ENCODE data around the gene POU2F3. TPM values are rescaled to one million over a fixed set of nuclear protein-coding genes. Genes with fewer than 3 reads are reported as not detected.

POU2F3 gene
- total and polyA plus RNA-seq, 2 experiments from 2014 or later: not detected

DNA sequence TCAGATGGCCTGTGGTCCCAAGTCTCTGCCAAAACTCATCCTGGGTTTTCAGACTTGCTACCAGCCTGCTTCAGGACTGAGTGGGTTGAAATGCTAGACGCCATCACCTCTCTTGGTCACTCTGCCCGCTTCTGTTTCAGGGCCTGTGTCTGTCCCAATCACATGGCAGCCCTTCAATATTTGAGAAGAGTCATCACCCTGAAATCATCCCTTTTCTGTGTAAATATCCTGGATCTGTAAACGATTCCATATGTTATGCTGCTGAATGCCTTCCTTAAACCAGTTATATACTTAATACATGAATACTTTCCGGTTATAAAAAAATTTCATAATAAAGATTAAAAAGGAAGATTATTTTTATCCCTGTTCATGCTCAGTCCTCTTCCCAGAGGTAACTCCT is 45.3 kb downstream of the POU2F3 start:
- H3K79me2 ChIP-seq (ENCODE audit: insufficient read depth): no peaks in the 10 kb centered on the region
- in situ Hi-C loops (cut with MboI): no loop called here
- no peaks in the 10 kb centered on the region for H3K9me2 ChIP-seq (ENCODE audit: insufficient read depth)
- H3K4me1 ChIP-seq (ENCODE audit: insufficient read depth): peaks cover 11% of the 10 kb centered on the region
- H3K27ac ChIP-seq: no peak overlapping the region
- WGBS, 2 experiments (ENCODE audit: low coverage in 1 of 2, low lambda C conversion rate in 2 of 2, missing lambda C conversion rate in 2 of 2): 39 to 41% methylated on average over 4 of the region's 4 CpGs
- no peaks in the 10 kb centered on the region for H4K20me1 ChIP-seq (ENCODE audit: insufficient read depth)
- no peak overlapping the region for H3K4me3 ChIP-seq
- peak; percentile 86 for DNase-seq
- no peak overlapping the region for H2AFZ ChIP-seq
- peaks cover 10% of the 10 kb centered on the region; the same call in 1 of the 2 replicates for H3F3A ChIP-seq (ENCODE audit: insufficient read depth)
- H3K27me3 ChIP-seq (replicated peaks; ENCODE audit: insufficient read depth): no peaks in the 10 kb centered on the region
- H3K4me2 ChIP-seq (ENCODE audit: unreplicated experiment): peak overlapping the region; percentile 46
- TF ChIP-seq EZH2 (IDR thresholded peaks at IDR 0.05; ENCODE audit: insufficient read depth, poor library complexity, severe bottlenecking) (no peak), EZH2phosphoT487 (IDR thresholded peaks at IDR 0.05; ENCODE audit: insufficient read depth, low read depth) (no peak)
- no peaks in the 10 kb centered on the region for H3K9me3 ChIP-seq (ENCODE audit: low read depth)
- no peak overlapping the region for H3K9ac ChIP-seq
- H3K36me3 ChIP-seq (ENCODE audit: low read depth): no peaks in the 10 kb centered on the region

DNA sequence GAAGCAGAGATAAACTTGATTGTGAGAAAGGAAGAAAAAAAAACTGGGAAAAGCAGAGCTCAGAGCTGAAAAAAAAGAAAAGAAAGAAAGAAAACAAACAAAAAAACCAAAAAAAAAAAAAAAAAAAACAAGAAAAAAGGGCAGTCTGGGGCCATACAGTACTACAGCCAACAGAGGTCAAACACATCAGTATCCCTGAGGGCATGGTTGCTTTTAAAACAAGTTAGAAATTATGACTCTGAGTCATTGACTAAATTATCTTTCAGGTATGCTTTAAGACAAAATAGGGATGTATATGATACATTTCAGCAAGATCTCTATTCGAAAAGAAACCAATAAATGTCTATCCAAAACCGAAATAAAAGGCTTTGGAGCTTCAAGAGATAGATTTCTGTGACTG is 48.1 kb downstream of the POU2F3 start:
- DNase-seq: no peak
- TF ChIP-seq EZH2 (IDR thresholded peaks at IDR 0.05; ENCODE audit: insufficient read depth, poor library complexity, severe bottlenecking) (no peak), EZH2phosphoT487 (IDR thresholded peaks at IDR 0.05; ENCODE audit: insufficient read depth, low read depth) (no peak)
- peaks cover 14% of the 10 kb centered on the region; the same call in 1 of the 2 replicates for H3K27me3 ChIP-seq (replicated peaks; ENCODE audit: insufficient read depth)
- no peaks in the 10 kb centered on the region for H4K20me1 ChIP-seq (ENCODE audit: insufficient read depth)
- no peak overlapping the region for H3K4me3 ChIP-seq
- no peaks in the 10 kb centered on the region for H3K79me2 ChIP-seq (ENCODE audit: insufficient read depth)
- H3K4me1 ChIP-seq (ENCODE audit: insufficient read depth): peaks cover 11% of the 10 kb centered on the region
- no peak overlapping the region for H3K9ac ChIP-seq
- H3K36me3 ChIP-seq (ENCODE audit: low read depth): no peaks in the 10 kb centered on the region
- H3K9me2 ChIP-seq (ENCODE audit: insufficient read depth): no peaks in the 10 kb centered on the region
- no peak overlapping the region for H3K4me2 ChIP-seq (ENCODE audit: unreplicated experiment)
- WGBS, 2 experiments (ENCODE audit: low coverage in 1 of 2, low lambda C conversion rate in 2 of 2, missing lambda C conversion rate in 2 of 2): 82 to 90% methylated on average over 2 of the region's 2 CpGs
- no peak overlapping the region for H3K27ac ChIP-seq
- no peak overlapping the region for H2AFZ ChIP-seq
- H3K9me3 ChIP-seq (ENCODE audit: low read depth): no peaks in the 10 kb centered on the region
- H3F3A ChIP-seq (ENCODE audit: insufficient read depth): peaks cover 10% of the 10 kb centered on the region; the same call in 1 of the 2 replicates
- in situ Hi-C loops (cut with MboI): no loop called here

DNA sequence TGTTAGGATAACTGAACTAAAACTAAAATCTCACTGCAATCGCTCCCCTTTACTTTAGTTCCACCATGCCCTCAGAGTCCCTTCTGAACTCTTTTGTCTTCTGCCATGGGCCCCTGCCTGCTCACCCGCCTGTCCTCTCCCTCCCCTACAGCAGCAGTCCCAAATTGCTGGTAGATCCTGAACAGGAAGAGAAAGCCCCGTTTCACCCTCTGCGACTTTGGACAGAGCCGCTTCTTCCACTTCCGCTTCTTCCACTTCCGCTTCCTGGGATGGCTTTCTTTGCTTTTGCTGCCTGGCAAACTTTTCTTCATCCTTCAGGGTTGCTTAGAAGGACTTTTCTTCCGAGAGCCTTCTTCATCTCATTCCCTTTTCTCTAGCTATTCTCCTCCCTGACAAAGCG is 49.5 kb downstream of the POU2F3 start:
- Histone ChIP-seq H3K27me3 (replicated peaks; ENCODE audit: insufficient read depth) (peaks cover 27% of the 10 kb centered on the region), H3F3A (ENCODE audit: insufficient read depth) (peaks cover 10% of the 10 kb centered on the region; the same call in 1 of the 2 replicates), H3K27ac (no peak overlapping the region), H3K9me2 (ENCODE audit: insufficient read depth) (no peaks in the 10 kb centered on the region), H3K9me3 (ENCODE audit: low read depth) (no peaks in the 10 kb centered on the region), H3K4me1 (ENCODE audit: insufficient read depth) (peaks cover 11% of the 10 kb centered on the region), H3K79me2 (ENCODE audit: insufficient read depth) (no peaks in the 10 kb centered on the region), H2AFZ (no peak overlapping the region), H4K20me1 (ENCODE audit: insufficient read depth) (no peaks in the 10 kb centered on the region), H3K36me3 (ENCODE audit: low read depth) (no peaks in the 10 kb centered on the region), H3K9ac (no peak overlapping the region), H3K4me3 (no peak overlapping the region), H3K4me2 (ENCODE audit: unreplicated experiment) (no peak overlapping the region)
- TF ChIP-seq EZH2phosphoT487 (IDR thresholded peaks at IDR 0.05; ENCODE audit: insufficient read depth, low read depth) (no peak), EZH2 (IDR thresholded peaks at IDR 0.05; ENCODE audit: insufficient read depth, poor library complexity, severe bottlenecking) (no peak)
- in situ Hi-C loops (cut with MboI): no loop called here
- no peak for DNase-seq
- 79 to 85% methylated on average over 9 of the region's 9 CpGs for WGBS, 2 experiments (ENCODE audit: low coverage in 1 of 2, low lambda C conversion rate in 2 of 2, missing lambda C conversion rate in 2 of 2)

DNA sequence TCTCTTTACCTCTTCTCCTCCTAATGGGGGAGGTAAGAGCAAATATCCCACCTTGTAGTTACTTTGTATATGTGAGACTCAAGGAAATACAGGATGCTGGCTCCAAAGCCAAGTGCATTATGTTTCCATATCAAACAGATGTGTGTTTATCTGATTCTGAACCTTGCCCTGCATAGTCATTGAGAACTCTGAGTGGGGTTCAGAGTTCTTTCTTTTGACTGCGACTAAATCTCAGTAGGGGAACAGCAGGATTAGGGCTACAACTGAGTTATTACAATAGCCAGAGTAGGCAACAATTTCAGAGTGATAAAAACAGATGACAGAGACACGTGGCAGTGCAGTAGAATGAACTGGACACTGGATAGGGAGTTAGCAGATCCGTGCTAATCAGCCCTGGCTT is 51.0 kb downstream of the POU2F3 start:
- WGBS, 2 experiments (ENCODE audit: low coverage in 1 of 2, low lambda C conversion rate in 2 of 2, missing lambda C conversion rate in 2 of 2): 48 to 56% methylated on average over 3 of the region's 3 CpGs
- H3F3A ChIP-seq (ENCODE audit: insufficient read depth): no peaks in the 10 kb centered on the region
- no peak for DNase-seq
- no peaks in the 10 kb centered on the region for H4K20me1 ChIP-seq (ENCODE audit: insufficient read depth)
- no peak overlapping the region for H3K9ac ChIP-seq
- no peaks in the 10 kb centered on the region for H3K4me1 ChIP-seq (ENCODE audit: insufficient read depth)
- peaks cover 38% of the 10 kb centered on the region for H3K27me3 ChIP-seq (replicated peaks; ENCODE audit: insufficient read depth)
- H3K4me2 ChIP-seq (ENCODE audit: unreplicated experiment): no peak overlapping the region
- no peaks in the 10 kb centered on the region for H3K36me3 ChIP-seq (ENCODE audit: low read depth)
- no peak overlapping the region for H3K27ac ChIP-seq
- H3K79me2 ChIP-seq (ENCODE audit: insufficient read depth): no peaks in the 10 kb centered on the region
- H2AFZ ChIP-seq: no peak overlapping the region
- no peaks in the 10 kb centered on the region for H3K9me2 ChIP-seq (ENCODE audit: insufficient read depth)
- H3K9me3 ChIP-seq (ENCODE audit: low read depth): no peaks in the 10 kb centered on the region
- TF ChIP-seq EZH2phosphoT487 (IDR thresholded peaks at IDR 0.05; ENCODE audit: insufficient read depth, low read depth) (no peak), EZH2 (IDR thresholded peaks at IDR 0.05; ENCODE audit: insufficient read depth, poor library complexity, severe bottlenecking) (no peak)
- no peak overlapping the region for H3K4me3 ChIP-seq
- in situ Hi-C loops (cut with MboI): no loop called here
